ENCODE results near the gene SDF2L1. TPM values are rescaled to one million over a fixed set of nuclear protein-coding genes. Genes with fewer than 3 reads are reported as not detected.

The SDF2L1 gene
- total RNA-seq, 2 experiments from 2014 or later = 38.6 to 41.3 TPM

DNA sequence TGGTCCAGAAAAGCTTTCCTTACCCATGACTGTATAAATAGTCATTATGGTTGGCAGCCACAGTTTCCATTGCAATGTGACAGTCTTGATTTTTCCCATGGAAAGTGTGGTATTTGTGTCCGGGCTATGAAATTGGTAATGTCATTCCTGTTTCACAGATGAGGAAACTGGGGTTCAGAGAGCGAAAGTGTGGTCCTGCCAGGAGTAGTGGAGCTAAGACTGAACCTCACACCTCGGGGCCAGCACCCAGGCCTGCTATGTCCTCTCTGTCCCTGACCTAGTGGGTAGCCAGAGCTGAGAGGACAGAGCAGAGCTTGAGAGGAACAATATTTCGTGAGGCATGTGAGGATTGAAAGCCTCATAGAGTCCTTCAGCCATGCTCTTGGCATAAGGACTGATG is 11.1 kb upstream of the SDF2L1 start:
- no peaks in the 10 kb centered on the region for H3K27me3 Mint-ChIP-seq
- ChIA-PET CTCF (interaction anchor here (0.9 to 5.3 kb wide), 5 partner anchors 8 to 49 kb away, joined by 3 to 78 read pairs (median 8); partner anchors contain the start of gene SDF2L1), POLR2A (interaction anchor here (0.7 to 6.9 kb wide), 5 partner anchors 10 to 63 kb away, joined by 3 to 98 read pairs (median 4); partner anchors contain the start of genes SDF2L1 and UBE2L3)
- DNase-seq (no peak), ATAC-seq (no peak)
- peak overlapping the region; percentile 47 for H3K4me3 Mint-ChIP-seq
- H3K27ac Mint-ChIP-seq = no peak overlapping the region
- H3K36me3 Mint-ChIP-seq (ENCODE audit: low read depth) = peaks cover 27% of the 10 kb centered on the region
- peaks cover 36% of the 10 kb centered on the region for H3K4me1 Mint-ChIP-seq (ENCODE audit: low read depth)
- no peaks in the 10 kb centered on the region for H3K9me3 Mint-ChIP-seq
- TF ChIP-seq CTCF (IDR thresholded peaks at IDR 0.05) = no peak
- intact Hi-C loops (cut with micrococcal nuclease) = no loop called here

DNA sequence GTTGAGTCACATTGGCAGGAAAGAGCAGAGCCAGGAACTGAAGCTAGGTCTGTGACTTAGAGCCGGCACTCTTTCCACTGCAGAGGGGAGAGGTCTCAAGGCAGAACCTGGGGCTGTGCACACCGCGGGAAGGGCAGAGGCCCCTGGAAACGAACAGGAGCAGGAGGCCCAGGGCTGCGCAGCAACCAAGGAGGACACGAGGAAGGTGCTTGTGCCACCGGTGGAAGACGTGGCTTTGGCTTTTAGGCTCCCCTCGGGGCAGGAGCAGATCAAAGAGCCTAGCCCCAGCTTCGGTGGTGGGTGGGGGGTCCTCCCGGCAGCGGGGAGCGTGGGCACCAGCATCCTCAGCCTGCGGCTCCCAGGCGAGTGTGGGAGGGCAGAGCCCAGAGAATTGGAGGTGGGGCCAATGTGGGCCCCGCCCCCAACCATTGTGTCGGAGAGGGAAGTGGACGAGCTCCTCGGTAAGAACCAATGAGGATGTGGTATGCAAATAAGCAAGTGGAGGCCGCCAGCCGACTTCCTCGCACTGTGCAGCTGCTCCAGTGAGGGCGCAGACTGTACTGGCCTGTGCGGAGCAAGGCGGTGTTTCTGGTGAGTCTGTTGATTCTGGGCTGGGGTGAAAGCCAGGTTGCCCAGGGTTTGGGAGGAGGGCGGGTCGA is 9.7 kb upstream of the SDF2L1 start, which contains the start of gene CCDC116:
TSS of gene CCDC116 (plus strand) at position 524 of the 659 bp plus-strand sequence. CDS start 422 bp downstream, outside the sequence.
- intact Hi-C loops (cut with micrococcal nuclease) = no loop called here
- no peak within 1 kb of the TSS for H3K4me3 Mint-ChIP-seq
- no peaks in the 10 kb centered on the region for H3K9me3 Mint-ChIP-seq
- POLR2A ChIA-PET = interaction anchor here (1.4 to 6.9 kb wide), 2 partner anchors 10 to 64 kb away, joined by 4 to 98 read pairs; partner anchors contain the start of gene SDF2L1
- TF ChIP-seq CTCF (IDR thresholded peaks at IDR 0.05) = no peak
- CTCF ChIA-PET = interaction anchor here (1.2 to 5.3 kb wide), 5 partner anchors 9 to 17 kb away, joined by 3 to 78 read pairs (median 3); partner anchors contain the start of gene SDF2L1
- H3K27ac Mint-ChIP-seq = no peak within 1 kb of the TSS
- H3K36me3 Mint-ChIP-seq (ENCODE audit: low read depth) = peaks cover 18% of the 10 kb centered on the region
- DNase-seq (peak; percentile 78), ATAC-seq (peak; percentile 40)
- H3K27me3 Mint-ChIP-seq = no peaks in the 10 kb centered on the region
- peaks cover 27% of the 10 kb centered on the region for H3K4me1 Mint-ChIP-seq (ENCODE audit: low read depth)

GRCh38 chr22:21632931-21633330 is 9.2 kb upstream of the SDF2L1 start:
- CTCF ChIA-PET = interaction anchor here (1.2 to 5.3 kb wide), 5 partner anchors 9 to 16 kb away, joined by 3 to 78 read pairs (median 3); partner anchors contain the start of gene SDF2L1
- POLR2A ChIA-PET = interaction anchor here (1.2 to 1.4 kb wide), 3 partner anchors 10 to 64 kb away, joined by 4 to 9 read pairs (median 6); partner anchors contain the start of gene SDF2L1

DNA sequence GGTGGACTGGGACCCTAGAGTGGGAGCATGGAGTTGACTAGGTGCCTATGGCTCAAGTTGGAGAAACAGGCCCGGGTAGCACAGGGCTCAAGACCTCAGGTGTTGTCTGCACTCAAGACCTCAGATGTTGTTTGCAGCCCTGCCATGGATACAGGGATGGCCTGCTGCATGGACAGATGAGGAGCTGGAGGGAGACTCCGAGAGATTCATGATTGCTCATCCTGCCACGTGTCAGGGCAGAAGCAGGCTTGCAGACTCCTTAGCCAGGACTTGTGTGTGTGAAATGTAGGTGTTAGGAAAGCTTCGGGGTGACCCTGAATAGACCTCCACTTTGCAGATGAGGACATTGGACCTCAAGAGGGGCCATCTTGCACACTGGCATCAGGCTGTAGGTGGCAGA is 8.6 kb upstream of the SDF2L1 start:
- intact Hi-C loops (cut with micrococcal nuclease) = no loop called here
- CTCF ChIA-PET = interaction anchor here (1.0 to 2.8 kb wide), 3 partner anchors 9 to 16 kb away, joined by 3 to 10 read pairs (median 6); no protein-coding TSS in a partner anchor
- peaks cover 17% of the 10 kb centered on the region for H3K4me1 Mint-ChIP-seq (ENCODE audit: low read depth)
- no peak overlapping the region for H3K27ac Mint-ChIP-seq
- H3K4me3 Mint-ChIP-seq = no peak overlapping the region
- no peak for ATAC-seq
- no peak for TF ChIP-seq CTCF (IDR thresholded peaks at IDR 0.05)
- no peaks in the 10 kb centered on the region for H3K9me3 Mint-ChIP-seq
- no peaks in the 10 kb centered on the region for H3K27me3 Mint-ChIP-seq
- H3K36me3 Mint-ChIP-seq (ENCODE audit: low read depth) = peaks cover 7% of the 10 kb centered on the region
- DNase-seq = no peak
- POLR2A ChIA-PET = interaction anchor here (1.2 to 1.3 kb wide), 2 partner anchors 9 to 13 kb away, joined by 6 to 9 read pairs; partner anchors contain the start of gene SDF2L1

More at GRCh38 chr22:21632931-21633330, 9.2 kb upstream of the SDF2L1 start:
- intact Hi-C loops (cut with micrococcal nuclease) = no loop called here
- H3K4me1 Mint-ChIP-seq (ENCODE audit: low read depth) = peaks cover 22% of the 10 kb centered on the region
- H3K4me3 Mint-ChIP-seq = no peak overlapping the region
- ATAC-seq (no peak), DNase-seq (no peak)
- no peak for TF ChIP-seq CTCF (IDR thresholded peaks at IDR 0.05)
- no peaks in the 10 kb centered on the region for H3K9me3 Mint-ChIP-seq
- no peaks in the 10 kb centered on the region for H3K27me3 Mint-ChIP-seq
- H3K27ac Mint-ChIP-seq = no peak overlapping the region
- H3K36me3 Mint-ChIP-seq (ENCODE audit: low read depth) = peaks cover 13% of the 10 kb centered on the region

Data from activated CD8-positive, alpha-beta T cell treated with anti-CD3 and anti-CD28 coated beads for 36 hours (primary cell).